Mesenchymal stem cell (in vitro differentiated cells and primary cell): ENCODE measurements around the gene ALDH8A1.

Source experiments
- DNase-seq: peaks from one replicate; pipeline ENCODE4 v3.0.0-alpha.2; 2013
- H2AFZ ChIP-seq: one replicate; pipeline ENCODE4 v1.6.1; 2013; ENCODE audit warnings: low read depth, mild to moderate bottlenecking, control low read depth, inconsistent platforms, low read length, moderate library complexity
- H2AK5ac ChIP-seq: 2 replicates; pipeline ENCODE4 v1.6.1; 2013; ENCODE audit warnings: low read length, moderate library complexity, mild to moderate bottlenecking, inconsistent platforms; ENCODE audit not compliant: severe bottlenecking
- H2BK120ac ChIP-seq: one replicate; pipeline ENCODE4 v1.6.1; 2013; ENCODE audit warnings: low read depth, mild to moderate bottlenecking, inconsistent platforms, low read length, moderate library complexity
- H2BK12ac ChIP-seq, 2 experiments: one replicate each; pipeline ENCODE4 v1.6.1; 2013; ENCODE audit warnings: inconsistent platforms in 2 of 2, low read length in 2 of 2, mild to moderate bottlenecking in 2 of 2, moderate library complexity in 2 of 2, control low read depth in 1 of 2
- H2BK15ac ChIP-seq: one replicate; pipeline ENCODE4 v1.6.1; 2013; ENCODE audit warnings: mild to moderate bottlenecking, low read depth, inconsistent platforms; ENCODE audit not compliant: poor library complexity, severe bottlenecking
- H2BK5ac ChIP-seq: 2 replicates; pipeline ENCODE4 v1.6.1; 2013; ENCODE audit warnings: low read depth, mild to moderate bottlenecking, low read length, control low read depth, inconsistent platforms; ENCODE audit not compliant: poor library complexity, severe bottlenecking
- H3K14ac ChIP-seq, 2 experiments: one replicate each; pipeline ENCODE4 v1.6.1; 2013; ENCODE audit warnings: inconsistent platforms in 2 of 2, low read length in 2 of 2, control low read depth in 1 of 2, mild to moderate bottlenecking in 1 of 2, moderate library complexity in 1 of 2
- H3K18ac ChIP-seq, 2 experiments: one replicate each; pipeline ENCODE4 v1.6.1; 2013; ENCODE audit warnings: inconsistent platforms in 2 of 2, low read length in 2 of 2, control low read depth in 1 of 2, low read depth in 1 of 2, mild to moderate bottlenecking in 1 of 2
- H3K23ac ChIP-seq, 2 experiments: one replicate each; pipeline ENCODE4 v1.6.1; 2013; ENCODE audit warnings: inconsistent platforms in 2 of 2, low read length in 2 of 2, mild to moderate bottlenecking in 2 of 2, moderate library complexity in 2 of 2, control low read depth in 1 of 2
- H3K27ac ChIP-seq: 2 replicates; pipeline ENCODE4 v1.5.1; 2013; ENCODE audit warnings: mild to moderate bottlenecking, moderate library complexity, low read length, control low read depth, inconsistent platforms; ENCODE audit not compliant: poor library complexity, severe bottlenecking
- H3K27me3 ChIP-seq, 2 experiments: 2 replicates each; pipeline versions ENCODE4 v1.6.1 to v1.7.0; 2013; ENCODE audit warnings: low read length in 2 of 2, mild to moderate bottlenecking in 2 of 2, moderate library complexity in 2 of 2, control low read depth in 1 of 2, inconsistent platforms in 1 of 2; ENCODE audit not compliant: control insufficient read depth in 1 of 2, insufficient read depth in 1 of 2
- H3K36me3 ChIP-seq, 2 experiments: 2 replicates each; pipeline versions ENCODE4 v1.6.1 to v1.7.0; 2013; ENCODE audit warnings: low read length in 2 of 2, control low read depth in 1 of 2, inconsistent platforms in 1 of 2, low read depth in 1 of 2, mild to moderate bottlenecking in 1 of 2; ENCODE audit not compliant: insufficient read depth in 2 of 2, control insufficient read depth in 1 of 2
- H3K4ac ChIP-seq, 2 experiments: one replicate each; pipeline ENCODE4 v1.6.1; 2013; ENCODE audit warnings: inconsistent platforms in 2 of 2, low read length in 2 of 2, mild to moderate bottlenecking in 2 of 2, moderate library complexity in 2 of 2, control low read depth in 1 of 2, low read depth in 1 of 2
- H3K4me1 ChIP-seq: 2 replicates; pipeline ENCODE4 v1.6.1; 2013; ENCODE audit warnings: low read depth, low read length, control low read depth; ENCODE audit not compliant: control insufficient read depth, insufficient read depth
- H3K4me2 ChIP-seq: 2 replicates; pipeline ENCODE4 v1.6.1; 2013; ENCODE audit warnings: low read length, mild to moderate bottlenecking, inconsistent platforms; ENCODE audit not compliant: poor library complexity, severe bottlenecking
- H3K4me3 ChIP-seq, 2 experiments: 2 replicates each; pipeline versions ENCODE4 v1.5.1 to v1.7.0; 2013; ENCODE audit warnings: low read length in 2 of 2, mild to moderate bottlenecking in 2 of 2, control low read depth in 1 of 2, low read depth in 1 of 2; ENCODE audit not compliant: insufficient read depth in 1 of 2
- H3K79me1 ChIP-seq: replicated peaks from 2 replicates; pipeline ENCODE4 v1.6.1; 2013; ENCODE audit warnings: mild to moderate bottlenecking, control low read depth, low read length, inconsistent platforms; ENCODE audit not compliant: poor library complexity, severe bottlenecking
- H3K9ac ChIP-seq: 2 replicates; pipeline ENCODE4 v1.7.0; 2013; ENCODE audit warnings: mild to moderate bottlenecking, low read length, moderate library complexity
- H3K9me3 ChIP-seq: 2 replicates; pipeline ENCODE4 v1.7.0; 2013; ENCODE audit warnings: mild to moderate bottlenecking, low read length; ENCODE audit not compliant: control insufficient read depth
- H4K8ac ChIP-seq: one replicate; pipeline ENCODE4 v1.6.1; 2013; ENCODE audit warnings: inconsistent platforms, mild to moderate bottlenecking, low read length, moderate library complexity
- H4K91ac ChIP-seq: one replicate; pipeline ENCODE4 v1.6.1; 2013; ENCODE audit warnings: mild to moderate bottlenecking, low read length, inconsistent platforms
- WGBS: methylation state at CpG from one replicate; pipeline ENCODE4 v1.1.7; 2013; ENCODE audit warnings: mixed read lengths; 5-methylcytosine and 5-hydroxymethylcytosine counted together

Gene ALDH8A1

GRCh38 chr6:134937426-134937825, 12.5 kb downstream of the ALDH8A1 start:
- no peak overlapping the region for H2AFZ ChIP-seq
- H3K4ac ChIP-seq: no peak overlapping the region
- no peaks in the 10 kb centered on the region for H3K79me1 ChIP-seq
- H2BK5ac ChIP-seq: no peak overlapping the region
- H4K91ac ChIP-seq: no peak overlapping the region
- no peak overlapping the region for H2BK15ac ChIP-seq
- no peak overlapping the region for H3K4me3 ChIP-seq
- peak overlapping the region; percentile 42 for H3K9ac ChIP-seq
- WGBS: 65% methylated on average over 3 of the region's 5 CpGs
- no peaks in the 10 kb centered on the region for H3K27me3 ChIP-seq
- H3K23ac ChIP-seq: no peak overlapping the region
- no peak overlapping the region for H2BK120ac ChIP-seq
- H3K36me3 ChIP-seq: no peaks in the 10 kb centered on the region
- peak; percentile 38 for DNase-seq
- peak overlapping the region; percentile 1 for H2AK5ac ChIP-seq
- peak overlapping the region; percentile 53 for H3K27ac ChIP-seq
- H3K4me2 ChIP-seq: no peak overlapping the region
- no peak overlapping the region for H3K18ac ChIP-seq
- H2BK12ac ChIP-seq: no peak overlapping the region
- H3K4me1 ChIP-seq: peaks cover 24% of the 10 kb centered on the region
- H3K9me3 ChIP-seq: no peaks in the 10 kb centered on the region
- no peak overlapping the region for H3K14ac ChIP-seq
- H4K8ac ChIP-seq: no peak overlapping the region

- Histone ChIP-seq H3K4me1 (peaks cover 24% of the 10 kb centered on the region), H3K23ac (no peak overlapping the region), H3K27ac (peak overlapping the region; percentile 58), H4K91ac (no peak overlapping the region), H2AFZ (no peak overlapping the region), H3K27me3 (no peaks in the 10 kb centered on the region), H3K9ac (peak overlapping the region; percentile 42), H3K9me3 (no peaks in the 10 kb centered on the region), H3K4ac (no peak overlapping the region), H3K36me3 (no peaks in the 10 kb centered on the region), H3K4me3 (no peak overlapping the region), H3K79me1 (no peaks in the 10 kb centered on the region), H3K4me2 (no peak overlapping the region), H4K8ac (no peak overlapping the region), H2BK15ac (no peak overlapping the region), H2BK120ac (no peak overlapping the region), H2AK5ac (no peak overlapping the region), H3K14ac (no peak overlapping the region), H2BK5ac (no peak overlapping the region), H3K18ac (no peak overlapping the region), H2BK12ac (no peak overlapping the region)
- DNase-seq: peak; percentile 30
- WGBS: 67% methylated on average over 4 of the region's 5 CpGs
These were observed 13.0 kb downstream of the ALDH8A1 start for GRCh38 chr6:134936931-134937330.

GRCh38 chr6:134936476-134936875, 13.4 kb downstream of the ALDH8A1 start:
- Histone ChIP-seq H3K36me3 (no peaks in the 10 kb centered on the region), H3K23ac (no peak overlapping the region), H3K4me1 (peaks cover 24% of the 10 kb centered on the region), H3K27me3 (no peaks in the 10 kb centered on the region), H3K4ac (no peak overlapping the region), H2BK15ac (no peak overlapping the region), H3K27ac (peak overlapping the region; percentile 58), H3K79me1 (no peaks in the 10 kb centered on the region), H2BK5ac (no peak overlapping the region), H2AK5ac (peak overlapping the region; percentile 83), H3K18ac (no peak overlapping the region), H2BK120ac (no peak overlapping the region), H2BK12ac (no peak overlapping the region), H4K91ac (no peak overlapping the region), H3K9ac (peak overlapping the region; percentile 42), H3K4me3 (no peak overlapping the region), H3K4me2 (no peak overlapping the region), H3K9me3 (no peaks in the 10 kb centered on the region), H4K8ac (no peak overlapping the region), H3K14ac (no peak overlapping the region), H2AFZ (no peak overlapping the region)
- WGBS: 95% methylated on average over 5 of the region's 5 CpGs
- DNase-seq: no peak

GRCh38 chr6:134934793-134935485, 15.0 kb downstream of the ALDH8A1 start:
- Histone ChIP-seq H3K18ac (no peak overlapping the region), H3K4ac (no peak overlapping the region), H3K4me3 (no peak overlapping the region), H3K23ac (no peak overlapping the region), H4K91ac (no peak overlapping the region), H3K36me3 (no peaks in the 10 kb centered on the region), H2AK5ac (no peak overlapping the region), H3K27ac (peak overlapping the region; percentile 60), H3K79me1 (no peaks in the 10 kb centered on the region), H2AFZ (no peak overlapping the region), H3K9ac (no peak overlapping the region), H2BK5ac (no peak overlapping the region), H4K8ac (no peak overlapping the region), H3K9me3 (no peaks in the 10 kb centered on the region), H3K4me2 (no peak overlapping the region), H2BK120ac (no peak overlapping the region), H2BK12ac (no peak overlapping the region), H3K27me3 (no peaks in the 10 kb centered on the region), H2BK15ac (no peak overlapping the region), H3K14ac (no peak overlapping the region), H3K4me1 (peaks cover 24% of the 10 kb centered on the region)
- 98% methylated on average over 3 of the region's 5 CpGs for WGBS
- peak; percentile 4 for DNase-seq
